Right kidney (tissue), 1 donor: ENCODE measurements around the gene PLA2G6.
"Not testable (repeated sequence)": the region's sequence is repeated elsewhere in the genome, so short reads cannot be mapped to it uniquely, and the experiment has no call there.

ENCODE experiments used
- DNase-seq: peaks from one replicate; pipeline ENCODE4 v3.0.0-alpha.2; 2016

PLA2G6 gene

DNA sequence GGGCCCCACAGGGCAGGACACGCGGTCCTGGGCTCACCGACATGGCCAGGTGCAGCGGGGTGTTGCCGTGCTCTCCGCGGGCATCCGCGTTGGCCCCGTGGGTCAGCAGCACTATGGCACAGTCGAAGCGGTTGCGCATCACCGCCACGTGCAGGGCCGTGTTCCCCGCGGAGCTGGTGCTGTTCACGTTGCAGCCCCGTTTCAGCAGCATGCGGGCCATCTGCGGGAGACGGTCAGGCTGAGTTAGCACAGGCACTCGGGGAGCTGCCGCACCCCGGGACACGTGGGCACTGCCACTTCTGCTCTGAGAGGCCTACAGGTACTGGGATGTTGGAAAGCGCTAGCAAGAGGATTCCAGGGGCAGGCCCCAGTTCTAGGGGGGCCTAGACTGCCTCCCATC, 48.8 kb downstream of the PLA2G6 start:
- no peak for DNase-seq

- DNase-seq: no peak
Measured at GRCh38 chr22:38132136-38132535, 49.5 kb downstream of the PLA2G6 start.

DNA sequence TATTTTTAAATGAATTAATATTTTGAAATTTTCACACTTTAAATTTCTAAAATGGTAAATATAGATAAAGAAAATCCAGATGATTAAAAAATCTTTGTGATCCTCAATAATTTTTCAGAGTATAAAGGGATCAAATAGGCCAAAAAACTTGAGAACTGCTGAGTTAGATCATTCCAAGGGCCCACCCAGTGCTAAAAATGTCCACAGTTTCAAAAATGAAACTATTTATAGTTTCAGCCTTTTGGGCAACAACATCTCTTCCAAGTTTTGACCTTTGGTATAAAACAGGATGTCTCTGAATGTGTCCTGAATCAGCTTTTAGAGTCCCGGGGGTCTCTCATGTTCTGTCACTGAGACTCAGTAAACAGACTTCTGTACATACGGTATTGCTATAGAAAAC, 50.2 kb downstream of the PLA2G6 start:
- DNase-seq: no peak

DNA sequence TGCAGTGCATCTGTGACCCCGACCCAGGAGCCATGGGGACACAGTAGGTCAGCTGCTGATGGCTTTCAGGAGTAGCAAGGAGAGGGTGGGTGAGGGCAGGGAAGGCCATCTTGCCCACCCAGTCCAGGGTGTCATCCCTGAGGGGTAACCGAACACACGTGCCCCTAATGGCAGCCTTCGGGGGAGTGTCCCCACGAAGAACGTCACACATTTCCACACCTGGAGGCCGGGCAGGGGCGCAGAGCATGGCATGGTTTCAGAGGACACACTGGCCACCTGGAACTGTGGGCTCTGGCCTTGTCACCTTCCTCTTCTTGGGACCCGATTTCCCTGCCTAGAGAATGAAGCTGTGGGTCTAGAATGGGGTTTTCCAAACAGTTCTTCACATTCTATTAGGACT, 51.8 kb downstream of the PLA2G6 start:
- DNase-seq: no peak

DNA sequence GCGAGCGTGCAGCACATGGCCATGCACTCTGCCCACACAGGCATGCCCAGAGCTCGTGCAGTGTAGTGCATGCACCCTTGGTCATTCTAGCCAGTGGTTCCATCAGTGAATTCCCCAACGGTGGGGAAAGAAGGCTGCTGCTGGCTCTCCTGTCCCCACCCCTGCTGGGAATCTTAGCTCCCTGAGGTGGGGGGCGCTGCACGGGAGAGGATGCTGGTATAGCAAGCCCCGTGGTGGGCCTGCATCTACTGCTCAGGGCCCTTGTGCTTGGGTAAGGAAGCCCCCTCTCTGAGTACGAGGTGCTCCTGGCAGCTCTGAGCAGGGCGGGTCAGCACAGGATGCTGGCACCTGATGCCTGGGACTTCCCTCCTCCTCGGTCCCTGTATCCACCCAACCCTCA, 52.6 kb downstream of the PLA2G6 start:
- no peak for DNase-seq

DNA sequence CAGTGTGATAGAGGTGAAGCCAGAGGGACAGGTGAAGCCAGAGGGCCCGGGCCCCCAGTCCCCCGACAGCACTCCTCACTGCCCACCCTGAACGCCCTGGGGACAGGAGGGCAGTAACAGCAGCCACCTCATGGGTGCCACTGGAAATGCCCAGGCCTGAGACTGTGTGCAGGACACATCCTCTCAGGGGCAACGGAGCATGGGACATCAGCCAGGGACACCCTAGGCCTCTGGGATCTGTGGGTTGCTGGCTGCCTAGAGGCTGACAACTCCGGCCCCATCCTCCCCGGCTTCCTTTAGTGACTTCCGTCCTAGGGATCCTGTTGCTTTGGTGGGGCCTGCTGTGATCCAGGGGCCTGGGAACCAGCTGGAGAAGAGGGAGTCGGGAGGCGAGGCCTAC, 53.8 kb downstream of the PLA2G6 start:
- no peak for DNase-seq

- DNase-seq: peak; percentile 25
Measured at GRCh38 chr22:38126928-38127668, 54.5 kb downstream of the PLA2G6 start.

DNA sequence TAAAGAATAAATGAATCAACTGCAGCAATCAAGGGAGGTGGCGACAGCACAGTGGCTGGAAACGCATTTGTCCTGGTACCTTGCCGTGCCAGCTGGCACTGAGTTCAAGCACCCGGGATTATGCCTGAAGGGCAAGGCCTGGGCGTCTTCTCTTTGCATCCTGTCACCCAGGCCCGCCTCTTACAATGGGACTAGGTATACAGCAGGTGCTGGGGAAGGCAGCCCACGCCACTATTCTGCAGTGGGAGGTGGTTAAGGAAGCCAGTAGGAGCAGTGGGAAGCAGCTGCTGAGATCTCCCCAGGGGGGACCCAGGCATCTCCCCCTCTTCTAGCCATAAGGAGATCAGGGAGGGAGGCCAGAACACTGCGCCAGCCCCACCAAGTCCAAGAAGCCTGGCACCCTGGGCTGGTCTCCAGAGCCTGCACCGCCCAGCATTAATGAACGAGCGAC, 55.9 kb downstream of the PLA2G6 start:
- DNase-seq: no peak

- no peak for DNase-seq
Measured at GRCh38 chr22:38125038-38125610, 56.5 kb downstream of the PLA2G6 start.

GRCh38 chr22:38124236-38124974, 57.2 kb downstream of the PLA2G6 start:
- no peak for DNase-seq

- DNase-seq: no peak
Measured at GRCh38 chr22:38122616-38123015, 59.0 kb downstream of the PLA2G6 start.

GRCh38 chr22:38120359-38121110, 61.1 kb downstream of the PLA2G6 start:
- no peak for DNase-seq

DNA sequence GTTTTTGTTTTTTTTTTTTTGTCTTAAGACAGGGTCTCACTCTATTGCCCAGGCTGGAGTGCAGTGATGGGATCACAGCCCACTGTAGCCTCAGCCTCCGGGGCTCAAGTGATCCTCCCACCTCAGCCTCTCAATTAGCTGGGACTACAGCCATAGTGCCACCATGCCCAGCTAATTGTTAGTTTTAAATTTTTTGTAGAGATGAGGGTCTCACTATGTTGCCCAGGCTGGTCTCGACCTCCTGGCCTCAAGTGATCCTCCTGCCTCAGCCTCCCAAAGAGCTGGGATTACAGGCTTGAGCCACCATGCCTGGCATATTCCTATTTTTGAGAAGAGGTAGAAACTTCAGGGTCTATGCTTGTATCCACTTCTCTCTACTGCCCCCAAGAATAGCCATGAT, 62.9 kb downstream of the PLA2G6 start:
- DNase-seq: not testable (repeated sequence)

- no peak for DNase-seq
Measured at GRCh38 chr22:38118182-38118581, 63.4 kb downstream of the PLA2G6 start.

- not testable (repeated sequence) for DNase-seq
Measured at GRCh38 chr22:38117556-38117955, 64.1 kb downstream of the PLA2G6 start.

DNA sequence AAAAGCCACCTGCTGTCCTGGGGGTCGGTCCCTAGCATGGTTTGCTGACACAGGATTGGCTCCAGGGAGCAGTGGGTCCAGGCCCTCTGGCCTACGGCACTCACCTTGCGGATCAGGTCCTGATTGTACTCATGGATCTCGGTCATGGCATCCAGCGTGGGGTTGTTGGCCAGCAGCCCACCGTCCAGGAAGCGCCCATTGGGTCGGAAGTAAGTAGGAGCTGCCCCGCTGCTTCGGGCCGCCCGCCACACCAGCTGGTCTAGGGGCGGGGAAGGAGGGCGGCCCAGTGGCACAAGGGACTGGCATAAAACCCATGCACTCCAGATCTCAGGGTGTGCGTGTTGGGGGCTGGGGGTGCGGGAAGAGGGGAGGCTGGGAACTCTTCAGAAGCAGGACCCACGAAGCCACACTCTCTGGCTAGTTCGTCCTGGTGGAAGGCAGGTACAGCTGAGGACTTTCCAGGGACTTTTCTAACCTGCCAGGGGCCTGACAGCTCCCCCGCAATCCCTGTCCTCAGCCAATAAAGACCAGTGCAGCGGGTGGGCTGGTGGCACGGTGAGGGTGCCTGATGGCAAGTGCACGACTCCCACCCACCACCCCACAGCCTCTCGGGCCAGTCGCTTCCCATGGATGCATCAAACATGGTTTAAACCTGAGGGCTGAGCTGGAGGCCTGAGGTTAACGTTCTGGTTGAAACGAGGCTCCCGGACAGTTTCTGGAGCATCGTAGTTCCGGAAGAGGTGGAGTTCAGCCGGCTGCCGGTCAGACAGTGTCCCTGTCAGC, 66.0 kb downstream of the PLA2G6 start:
- DNase-seq: no peak

DNA sequence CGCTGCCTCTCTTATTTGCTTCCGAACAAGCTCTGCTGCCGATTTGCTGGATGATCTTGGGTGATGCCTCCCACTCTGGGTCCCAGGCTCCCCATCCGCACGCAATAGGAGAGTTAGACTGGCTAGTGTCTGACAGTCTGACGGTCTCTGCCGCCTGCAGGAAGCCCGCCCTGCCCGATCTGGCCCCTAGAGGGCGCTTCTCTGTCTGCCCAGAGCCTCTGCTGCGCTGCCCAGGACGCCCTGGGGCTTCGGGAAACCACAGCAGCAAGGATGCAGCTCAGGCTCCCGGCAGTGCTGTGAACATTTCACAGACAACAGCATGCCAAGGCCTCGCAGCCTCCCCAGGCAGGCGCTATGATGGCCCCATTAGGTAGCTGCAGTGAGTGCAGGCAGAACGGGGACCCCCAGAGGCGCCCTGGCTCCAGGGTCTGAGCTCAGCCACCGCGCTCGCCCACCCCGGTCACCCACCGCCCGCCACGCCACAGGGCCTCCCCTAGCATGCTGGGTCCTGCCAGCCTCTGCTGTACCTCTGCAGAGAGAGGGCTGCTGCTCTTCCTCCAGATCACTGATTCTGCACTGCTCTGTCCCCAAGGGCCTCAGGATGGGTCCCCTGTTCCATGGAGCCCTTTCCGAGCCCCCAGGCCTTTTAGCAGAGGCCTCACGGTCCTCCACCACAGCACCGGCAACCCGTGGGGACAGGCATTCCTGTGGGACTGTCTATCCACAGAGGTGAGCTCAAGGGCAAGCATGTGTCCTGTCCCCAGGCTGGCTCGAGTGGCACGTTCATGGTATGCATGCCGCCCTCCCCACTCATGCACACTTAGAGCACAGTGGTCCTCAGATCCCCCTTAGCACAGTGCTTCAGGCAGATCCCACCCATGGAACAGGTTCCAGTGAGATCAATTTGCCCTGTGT, 66.9 kb downstream of the PLA2G6 start:
- DNase-seq: peak; percentile 63

- DNase-seq: no peak
Measured at GRCh38 chr22:38112381-38112780, 69.2 kb downstream of the PLA2G6 start.

- DNase-seq: peak; percentile 9
Measured at GRCh38 chr22:38111925-38112355, 69.7 kb downstream of the PLA2G6 start.
